Spleen (tissue), 11 donors: ENCODE data around the gene FYB1. TPM values are rescaled to one million over a fixed set of nuclear protein-coding genes. Genes with fewer than 3 reads are reported as not detected.
A peak's percentile ranks its signal among the peaks of the same experiment; 100 is the strongest.

Experiments used
- DNase-seq: peaks from one replicate; pipeline ENCODE4 v3.0.0-alpha.2; 2020
- H3K27ac ChIP-seq, 8 donors: fragments of 200-600 bp; sonication (generic) in 7 of 8; 1 replicate in 4 of 8; 2 replicates in 4 of 8; pipeline versions ENCODE4 v1.5.0 to v1.8.0; 2016 to 2021; ENCODE audit warnings: inconsistent platforms in 4 of 8, mild to moderate bottlenecking in 4 of 8, moderate library complexity in 1 of 8
- H3K27me3 ChIP-seq, 7 donors: fragments of 200-600 bp; sonication (generic) in 6 of 7; replicated peaks in 1 of 7; 1 replicate in 4 of 7; 2 replicates in 3 of 7; pipeline versions ENCODE4 v1.5.0 to v1.8.0; 2016 to 2021; ENCODE audit warnings: inconsistent platforms in 3 of 7, mild to moderate bottlenecking in 1 of 7
- H3K36me3 ChIP-seq, 6 donors: fragments of 200-600 bp; sonication (generic) in 5 of 6; 1 replicate in 4 of 6; 2 replicates in 2 of 6; pipeline versions ENCODE4 v1.5.0 to v1.8.0; 2016 to 2021; ENCODE audit warnings: inconsistent platforms in 2 of 6
- H3K4me1 ChIP-seq, 6 donors: fragments of 200-600 bp; sonication (generic) in 5 of 6; 1 replicate in 3 of 6; 2 replicates in 3 of 6; pipeline versions ENCODE4 v1.5.0 to v1.8.0; 2016 to 2021; ENCODE audit warnings: inconsistent platforms in 3 of 6
- H3K4me3 ChIP-seq, 8 donors: fragments of 200-600 bp; sonication (generic) in 7 of 8; 1 replicate in 4 of 8; 2 replicates in 4 of 8; pipeline versions ENCODE4 v1.5.0 to v1.8.0; 2016 to 2021; ENCODE audit warnings: inconsistent platforms in 4 of 8, mild to moderate bottlenecking in 4 of 8, moderate library complexity in 2 of 8
- H3K9me3 ChIP-seq, 8 donors: fragments of 200-600 bp; sonication (generic) in 7 of 8; 1 replicate in 4 of 8; 2 replicates in 4 of 8; pipeline versions ENCODE4 v1.5.0 to v1.8.0; 2016 to 2021; ENCODE audit warnings: inconsistent platforms in 4 of 8
- CTCF ChIP-seq, 11 experiments: fragments of 200-600 bp in 7 of 11; fragments of 450-650 bp in 4 of 11; sonication (generic) in 4 of 11; IDR thresholded peaks in 8 of 11; conservative IDR thresholded peaks in 3 of 11; 1 replicate in 7 of 11; 2 replicates in 4 of 11; pipeline versions ENCODE4 v1.4.0 to v1.8.0; 2016 to 2021; ENCODE audit warnings: antibody characterized with exemption in 11 of 11, inconsistent platforms in 4 of 11, mild to moderate bottlenecking in 1 of 11
- POLR2A ChIP-seq, 3 donors: fragments of 450-650 bp; IDR thresholded peaks; one replicate each; pipeline ENCODE4 v1.5.1; 2017; ENCODE audit warnings: antibody characterized with exemption in 3 of 3, mild to moderate bottlenecking in 1 of 3
- POLR2AphosphoS5 ChIP-seq, 3 donors: sonication (generic); formaldehyde crosslinking; IDR thresholded peaks; one replicate each; pipeline ENCODE4 v1.5.1; 2017; ENCODE audit warnings: antibody characterized with exemption in 3 of 3
- WGBS, 5 donors: extraction: QIAGEN DNeasy Blood & Tissue Kit in 3 of 5; methylation state at CpG; one replicate each; pipeline versions ENCODE4 v1.1.5 to v1.1.7; 2013 to 2018; 5-methylcytosine and 5-hydroxymethylcytosine counted together
- intact Hi-C: fragments of 100-400 bp; cut with DNase I; formaldehyde crosslinking; loops from one replicate; pipeline ENCODE4 v1.15.0; 2023; ENCODE audit warnings: low total_unique reads
- polyA plus RNA-seq, 3 donors: library from polyadenylated mRNA; stranded (reverse); fragments of 200-250 nt; gene quantifications; one replicate each; pipeline ENCODE4 v1.2.1, GENCODE V29; 2013
- total RNA-seq, 7 donors: library from RNA; depleted of rRNA in 3 of 7; stranded (reverse); fragments of >200 nt in 3 of 7; fragmentation: NEBNext Ultra II Directional in 4 of 7; extraction: Animal tissue kit (Norgen Biotek cat#: 25700) in 4 of 7; gene quantifications; one replicate each; pipeline versions ENCODE4 v1.1.0 to v1.2.1, GENCODE V29; 2016 to 2021
- donor health status: healthy with polysubstance abuse.
- donor health status: DM: no; HTN: no; CAD: no; lungs with moderate emphysema.
- donor health status: DM: no; HTN: no; CAD: no.
- donor health status: Bipolar disorder and iron deficiency.
- donor health status: healthy.
- donor health status: DM: no; HTN: no; CAD: no.
- donor health status: DM: yes; HTN: yes; CAD: no.

FYB1 gene
- total and polyA plus RNA-seq, 10 donors = 21.0 to 287 (median 200) TPM

- WGBS, 5 donors = 57 to 76% (median 67%) methylated on average over 1 of the region's 1 CpG
- Histone ChIP-seq H3K4me3 (peak overlapping the region in 2 of 8 donors; percentile 40 to 59), H3K36me3 (peaks cover 0 to 21% (median 0%) of the 10 kb centered on the region in 6 donors), H3K9me3 (no peaks in the 10 kb centered on the region), H3K4me1 (peaks cover under 1 to 99% (median 65%) of the 10 kb centered on the region in 6 donors), H3K27me3 (no peaks in the 10 kb centered on the region), H3K27ac (peak overlapping the region; percentile 16 to 88 (median 83))
- TF ChIP-seq CTCF (IDR thresholded peaks at IDR 0.05 in 8 of 11, conservative IDR thresholded peaks at IDR 0.05 in 3 of 11) = no peak
- TF ChIP-seq POLR2AphosphoS5 (IDR thresholded peaks at IDR 0.05) = no peak
- no peak for TF ChIP-seq POLR2A (IDR thresholded peaks at IDR 0.05)
- DNase-seq = no peak
- intact Hi-C loops = no loop called here
Measured at GRCh38 chr5:39203951-39204350, 15.4 kb downstream of the FYB1 start.

GRCh38 chr5:39203275-39203922 is 16.0 kb downstream of the FYB1 start:
- H3K4me3 ChIP-seq = peak overlapping the region in 5 of 8 donors; percentile 30 to 59 (median 40)
- DNase-seq = no peak
- H3K27me3 ChIP-seq = no peaks in the 10 kb centered on the region
- WGBS, 5 donors = 60 to 73% (median 65%) methylated on average over 1 of the region's 1 CpG
- H3K36me3 ChIP-seq = peaks cover 0 to 21% (median 0%) of the 10 kb centered on the region in 6 donors
- intact Hi-C loops = no loop called here
- TF ChIP-seq POLR2AphosphoS5 (IDR thresholded peaks at IDR 0.05) (no peak), CTCF (IDR thresholded peaks at IDR 0.05 in 8 of 11, conservative IDR thresholded peaks at IDR 0.05 in 3 of 11) (no peak), POLR2A (IDR thresholded peaks at IDR 0.05) (no peak)
- peaks cover 0 to 99% (median 62%) of the 10 kb centered on the region in 6 donors for H3K4me1 ChIP-seq
- H3K9me3 ChIP-seq = no peaks in the 10 kb centered on the region
- H3K27ac ChIP-seq = peak overlapping the region; percentile 16 to 88 (median 83)

GRCh38 chr5:39202597-39203274 is 16.6 kb downstream of the FYB1 start:
- intact Hi-C loops = no loop called here
- H3K27me3 ChIP-seq = no peaks in the 10 kb centered on the region
- DNase-seq = no peak
- H3K4me3 ChIP-seq = peak overlapping the region in 7 of 8 donors; percentile 2 to 59 (median 33)
- no peak for TF ChIP-seq POLR2AphosphoS5 (IDR thresholded peaks at IDR 0.05)
- TF ChIP-seq POLR2A (IDR thresholded peaks at IDR 0.05) = no peak
- TF ChIP-seq CTCF (IDR thresholded peaks at IDR 0.05 in 8 of 11, conservative IDR thresholded peaks at IDR 0.05 in 3 of 11) = no peak
- no peaks in the 10 kb centered on the region for H3K9me3 ChIP-seq
- peaks cover 0 to 21% (median 0%) of the 10 kb centered on the region in 6 donors for H3K36me3 ChIP-seq
- peaks cover 0 to 99% (median 59%) of the 10 kb centered on the region in 6 donors for H3K4me1 ChIP-seq
- 55 to 74% (median 62%) methylated on average over 11 of the region's 11 CpGs for WGBS, 5 donors
- H3K27ac ChIP-seq = peak overlapping the region; percentile 16 to 88 (median 83)
